ENCODE data around the gene ATP11C.

GRCh38 chrX:139702658-139703057, 230.2 kb downstream of the ATP11C start:
- TF ChIP-seq, protein P1, sequence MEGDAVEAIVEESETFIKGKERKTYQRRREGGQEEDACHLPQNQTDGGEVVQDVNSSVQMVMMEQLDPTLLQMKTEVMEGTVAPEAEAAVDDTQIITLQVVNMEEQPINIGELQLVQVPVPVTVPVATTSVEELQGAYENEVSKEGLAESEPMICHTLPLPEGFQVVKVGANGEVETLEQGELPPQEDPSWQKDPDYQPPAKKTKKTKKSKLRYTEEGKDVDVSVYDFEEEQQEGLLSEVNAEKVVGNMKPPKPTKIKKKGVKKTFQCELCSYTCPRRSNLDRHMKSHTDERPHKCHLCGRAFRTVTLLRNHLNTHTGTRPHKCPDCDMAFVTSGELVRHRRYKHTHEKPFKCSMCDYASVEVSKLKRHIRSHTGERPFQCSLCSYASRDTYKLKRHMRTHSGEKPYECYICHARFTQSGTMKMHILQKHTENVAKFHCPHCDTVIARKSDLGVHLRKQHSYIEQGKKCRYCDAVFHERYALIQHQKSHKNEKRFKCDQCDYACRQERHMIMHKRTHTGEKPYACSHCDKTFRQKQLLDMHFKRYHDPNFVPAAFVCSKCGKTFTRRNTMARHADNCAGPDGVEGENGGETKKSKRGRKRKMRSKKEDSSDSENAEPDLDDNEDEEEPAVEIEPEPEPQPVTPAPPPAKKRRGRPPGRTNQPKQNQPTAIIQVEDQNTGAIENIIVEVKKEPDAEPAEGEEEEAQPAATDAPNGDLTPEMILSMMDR (IDR thresholded peaks at IDR 0.05), result no peak
- TF ChIP-seq POLR2A (IDR thresholded peaks at IDR 0.05), result no peak

Measured in thyroid gland (tissue), 4 donors.